Glutamatergic neuron (in vitro differentiated cells): ENCODE measurements around the gene DGKZ. TPM values are rescaled to one million over a fixed set of nuclear protein-coding genes. Genes with fewer than 3 reads are reported as not detected.
A peak's percentile ranks its signal among the peaks of the same experiment; 100 is the strongest.

Experiments used
- DNase-seq: peaks from one replicate; pipeline ENCODE4 v3.0.0; 2022
- H3K27ac Mint-ChIP-seq: one replicate; pipeline ENCODE4 v1.8.0; 2020; ENCODE audit warnings: mild to moderate bottlenecking, mixed read lengths, inconsistent platforms; ENCODE audit not compliant: unreplicated experiment
- H3K27me3 Mint-ChIP-seq: one replicate; pipeline ENCODE4 v1.8.0; 2020; ENCODE audit warnings: mild to moderate bottlenecking, moderate library complexity, mixed read lengths, inconsistent platforms; ENCODE audit not compliant: unreplicated experiment
- H3K36me3 Mint-ChIP-seq: one replicate; pipeline ENCODE4 v1.8.0; 2020; ENCODE audit warnings: mild to moderate bottlenecking, mixed read lengths, inconsistent platforms; ENCODE audit not compliant: unreplicated experiment
- H3K4me1 Mint-ChIP-seq: one replicate; pipeline ENCODE4 v1.8.0; 2020; ENCODE audit warnings: mild to moderate bottlenecking, low read depth, mixed read lengths, inconsistent platforms; ENCODE audit not compliant: unreplicated experiment
- H3K4me3 Mint-ChIP-seq: one replicate; pipeline ENCODE4 v1.8.0; 2020; ENCODE audit warnings: mild to moderate bottlenecking, mixed read lengths, inconsistent platforms; ENCODE audit not compliant: unreplicated experiment
- H3K9me3 Mint-ChIP-seq: one replicate; pipeline ENCODE4 v1.8.0; 2020; ENCODE audit warnings: mild to moderate bottlenecking, moderate library complexity, mixed read lengths, inconsistent platforms; ENCODE audit not compliant: unreplicated experiment
- CTCF ChIP-seq: fragments of 200-600 bp; sonication (generic); IDR thresholded peaks from one replicate; pipeline ENCODE4 v1.5.0; 2021; ENCODE audit not compliant: partially characterized antibody, unreplicated experiment
- total RNA-seq: library from RNA; stranded (reverse); fragmentation: NEBNext Ultra II Directional; extraction: Animal tissue kit (Norgen Biotek cat#: 25700); gene quantifications from one replicate; pipeline ENCODE4 v1.2.1, GENCODE V29; 2021; ENCODE audit not compliant: unreplicated experiment

The DGKZ gene
- total RNA-seq, 1 donor from 2014 or later = 60.9 TPM

- H3K27me3 Mint-ChIP-seq = peaks cover 10% of the 10 kb centered on the region
- peaks cover 27% of the 10 kb centered on the region for H3K4me1 Mint-ChIP-seq
Measured at GRCh38 chr11:46332568-46333393, 14.5 kb upstream of the DGKZ start.

GRCh38 chr11:46333394-46333947, 13.8 kb upstream of the DGKZ start:
- Mint-ChIP-seq H3K4me3 (peak overlapping the region; percentile 46), H3K27me3 (peaks cover 10% of the 10 kb centered on the region), H3K27ac (no peak overlapping the region), H3K9me3 (peaks cover 10% of the 10 kb centered on the region), H3K36me3 (no peaks in the 10 kb centered on the region), H3K4me1 (peaks cover 28% of the 10 kb centered on the region)
- DNase-seq = no peak
- TF ChIP-seq CTCF = no peak

More at GRCh38 chr11:46332568-46333393, 14.5 kb upstream of the DGKZ start:
- no peak for TF ChIP-seq CTCF
- no peak overlapping the region for H3K27ac Mint-ChIP-seq
- peak overlapping the region; percentile 61 for H3K4me3 Mint-ChIP-seq
- H3K36me3 Mint-ChIP-seq = no peaks in the 10 kb centered on the region
- DNase-seq = peak; percentile 56
- H3K9me3 Mint-ChIP-seq = peaks cover 10% of the 10 kb centered on the region

- no peak overlapping the region for H3K27ac Mint-ChIP-seq
- DNase-seq = no peak
- H3K9me3 Mint-ChIP-seq = peaks cover 10% of the 10 kb centered on the region
- H3K27me3 Mint-ChIP-seq = peaks cover 10% of the 10 kb centered on the region
- H3K4me3 Mint-ChIP-seq = no peak overlapping the region
- no peak for TF ChIP-seq CTCF
- H3K36me3 Mint-ChIP-seq = no peaks in the 10 kb centered on the region
- peaks cover 31% of the 10 kb centered on the region for H3K4me1 Mint-ChIP-seq
Measured at GRCh38 chr11:46334211-46334610, 13.1 kb upstream of the DGKZ start.

- H3K27ac Mint-ChIP-seq = no peak overlapping the region
- no peak for DNase-seq
- peaks cover 9% of the 10 kb centered on the region for H3K9me3 Mint-ChIP-seq
- no peak for TF ChIP-seq CTCF
- peak overlapping the region; percentile 38 for H3K4me3 Mint-ChIP-seq
- peaks cover 10% of the 10 kb centered on the region for H3K27me3 Mint-ChIP-seq
- no peaks in the 10 kb centered on the region for H3K36me3 Mint-ChIP-seq
- peaks cover 27% of the 10 kb centered on the region for H3K4me1 Mint-ChIP-seq
Measured at GRCh38 chr11:46335271-46335670, 12.0 kb upstream of the DGKZ start.
